HG03432 (cell line): Measurements from ENCODE around the gene ENPP3.
"Not testable (repeated sequence)": the region's sequence is repeated elsewhere in the genome, so short reads cannot be mapped to it uniquely, and the experiment has no call there.

Source experiments
- ATAC-seq: cut with Tn5 transposase; IDR thresholded peaks from one replicate; pipeline ENCODE4 v1.9.1; 2021; ENCODE audit warnings: mild to moderate bottlenecking, moderate library complexity; ENCODE audit not compliant: unreplicated experiment

Gene ENPP3

DNA sequence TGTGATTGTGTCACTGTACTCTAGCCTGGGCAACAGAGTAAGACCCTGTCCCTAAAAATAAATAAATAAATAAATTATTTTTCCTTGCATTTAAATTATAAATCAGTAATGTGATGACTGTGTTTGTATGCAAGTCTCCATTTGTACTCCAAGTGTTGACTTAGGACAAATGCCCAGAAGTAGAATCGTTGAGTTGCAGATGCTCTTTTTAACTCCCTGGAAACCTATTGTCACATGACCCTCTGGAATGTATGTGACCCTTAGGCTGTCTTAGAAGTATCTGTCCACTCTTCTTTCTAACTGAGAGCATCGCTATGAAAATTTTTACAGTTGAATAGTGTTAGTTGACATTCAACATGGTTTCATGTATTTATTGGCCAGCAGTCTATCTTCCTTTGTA lies 45.3 kb downstream of the ENPP3 start:
- ATAC-seq = no peak

DNA sequence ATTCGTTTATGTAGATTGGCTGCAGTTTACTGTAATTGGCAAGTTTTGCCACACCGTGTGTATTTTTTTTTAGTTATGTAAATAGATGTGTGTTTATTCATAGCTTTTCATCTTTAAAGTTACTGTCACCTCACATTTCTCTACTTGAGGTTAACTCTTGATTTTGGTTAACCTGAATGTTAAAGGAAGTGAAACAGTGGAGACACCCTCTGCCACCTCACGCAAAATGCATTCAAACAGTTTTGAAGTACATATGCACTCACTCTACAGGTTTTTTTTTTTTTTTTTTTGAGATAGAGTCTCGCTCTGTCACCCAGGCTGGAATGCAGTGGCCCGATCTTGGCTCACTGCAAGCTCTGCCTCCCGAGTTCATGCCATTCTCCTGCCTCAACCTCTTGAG lies 46.4 kb downstream of the ENPP3 start:
- ATAC-seq = peak; percentile 75

DNA sequence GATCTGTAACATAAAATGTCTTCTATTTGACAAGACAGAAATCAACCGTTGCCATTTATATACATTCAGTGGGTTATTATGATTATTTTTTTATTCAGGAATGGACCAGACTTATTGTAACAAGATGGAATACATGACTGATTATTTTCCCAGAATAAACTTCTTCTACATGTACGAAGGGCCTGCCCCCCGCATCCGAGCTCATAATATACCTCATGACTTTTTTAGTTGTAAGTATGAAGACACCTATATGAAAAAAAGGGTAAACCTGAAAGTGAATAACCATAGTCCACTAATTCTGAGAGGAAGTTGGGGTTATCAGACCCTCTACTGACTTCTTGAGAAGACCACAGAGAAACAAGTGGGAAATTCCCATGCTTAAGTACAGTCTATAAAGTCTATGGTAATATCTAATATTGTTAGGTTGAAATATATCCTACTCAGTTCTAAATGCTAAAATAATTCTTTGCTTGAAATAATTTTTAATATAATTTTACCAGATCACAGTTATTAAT lies 48.2 kb downstream of the ENPP3 start:
- ATAC-seq = peak; percentile 70

DNA sequence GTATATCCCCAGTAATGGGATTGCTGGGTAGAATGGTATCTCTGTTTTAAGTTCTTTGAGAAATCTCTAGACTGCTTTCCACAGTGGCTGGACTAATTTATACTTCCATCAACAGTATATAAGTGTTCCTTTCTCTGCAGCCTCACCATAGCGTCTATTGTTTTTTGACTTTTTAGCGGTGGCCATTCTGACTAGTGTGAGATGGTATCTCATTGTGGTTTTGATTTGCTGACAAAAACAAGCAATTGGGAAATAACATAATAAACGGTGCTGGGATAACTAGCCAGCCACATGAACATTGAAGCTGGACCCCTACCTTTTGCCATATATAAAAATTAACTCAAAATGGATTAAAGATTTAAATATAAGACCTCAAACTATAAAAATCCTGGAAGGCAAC lies 49.9 kb downstream of the ENPP3 start:
- ATAC-seq = no peak

DNA sequence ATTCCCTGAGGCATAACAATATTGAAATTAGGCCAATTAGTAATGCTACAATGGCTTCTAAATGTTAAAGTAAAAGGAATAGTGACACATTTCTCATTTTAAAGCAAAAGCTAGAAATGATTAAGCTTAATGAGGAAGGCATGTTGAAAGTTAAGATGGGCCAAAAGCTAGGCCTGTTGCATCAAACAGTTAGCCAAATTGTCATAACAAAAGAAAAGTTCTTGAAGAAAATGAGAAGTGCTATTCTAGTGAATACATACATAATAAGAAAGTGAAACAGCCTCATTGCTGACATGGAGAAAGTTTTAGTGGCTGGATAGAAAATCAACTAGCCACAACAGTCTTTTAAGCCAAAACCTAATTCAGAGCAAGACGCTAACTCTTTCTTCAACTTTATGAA lies 51.2 kb downstream of the ENPP3 start:
- peak; percentile 72 for ATAC-seq

DNA sequence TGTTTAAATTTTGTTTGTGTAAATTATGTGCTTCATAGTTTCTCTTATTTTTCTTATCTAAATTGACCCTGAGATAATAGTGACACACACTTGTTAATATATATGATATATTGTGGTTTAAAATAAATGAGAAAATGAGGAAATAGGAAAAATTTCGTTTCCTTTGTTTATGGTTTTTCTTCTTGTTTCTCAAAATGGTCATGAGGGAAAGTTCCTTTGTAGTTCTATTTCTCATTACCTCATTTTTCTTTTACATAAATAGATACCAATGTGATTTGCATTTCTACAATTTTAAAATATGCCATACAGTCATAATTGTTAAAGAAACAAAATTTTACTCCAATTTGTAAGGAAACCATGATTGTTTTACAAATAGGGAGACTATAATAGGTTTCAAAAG lies 54.9 kb downstream of the ENPP3 start:
- ATAC-seq = no peak

DNA sequence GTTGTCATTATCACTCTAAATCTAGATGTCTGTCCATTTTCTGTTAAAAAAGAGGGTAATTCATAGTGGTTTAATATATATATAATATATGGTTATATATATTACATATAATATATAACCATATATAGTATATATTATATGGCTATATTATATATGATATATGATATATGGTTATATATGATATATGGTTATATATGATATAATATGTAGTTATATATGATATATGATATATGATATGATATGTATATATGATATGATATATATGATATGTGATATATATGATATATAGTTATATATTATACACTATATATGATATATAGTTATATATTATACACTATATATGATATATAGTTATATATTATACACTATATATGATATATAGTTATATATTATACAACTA lies 55.5 kb downstream of the ENPP3 start:
- ATAC-seq = no peak

DNA sequence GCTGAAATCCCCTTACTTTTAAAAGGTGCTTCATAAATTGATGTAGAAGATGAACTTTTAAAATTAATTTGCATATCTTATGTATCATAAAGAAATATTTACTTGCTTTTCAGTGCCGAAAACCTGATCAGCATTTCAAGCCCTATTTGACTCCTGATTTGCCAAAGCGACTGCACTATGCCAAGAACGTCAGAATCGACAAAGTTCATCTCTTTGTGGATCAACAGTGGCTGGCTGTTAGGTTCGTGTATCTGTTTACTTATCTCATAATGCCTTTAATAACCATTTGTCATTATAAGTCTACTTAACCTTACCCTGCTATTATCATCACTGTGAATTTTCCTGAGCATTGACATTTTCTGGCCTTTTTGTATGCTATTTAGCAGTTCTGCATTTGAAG lies 56.3 kb downstream of the ENPP3 start:
- no peak for ATAC-seq

DNA sequence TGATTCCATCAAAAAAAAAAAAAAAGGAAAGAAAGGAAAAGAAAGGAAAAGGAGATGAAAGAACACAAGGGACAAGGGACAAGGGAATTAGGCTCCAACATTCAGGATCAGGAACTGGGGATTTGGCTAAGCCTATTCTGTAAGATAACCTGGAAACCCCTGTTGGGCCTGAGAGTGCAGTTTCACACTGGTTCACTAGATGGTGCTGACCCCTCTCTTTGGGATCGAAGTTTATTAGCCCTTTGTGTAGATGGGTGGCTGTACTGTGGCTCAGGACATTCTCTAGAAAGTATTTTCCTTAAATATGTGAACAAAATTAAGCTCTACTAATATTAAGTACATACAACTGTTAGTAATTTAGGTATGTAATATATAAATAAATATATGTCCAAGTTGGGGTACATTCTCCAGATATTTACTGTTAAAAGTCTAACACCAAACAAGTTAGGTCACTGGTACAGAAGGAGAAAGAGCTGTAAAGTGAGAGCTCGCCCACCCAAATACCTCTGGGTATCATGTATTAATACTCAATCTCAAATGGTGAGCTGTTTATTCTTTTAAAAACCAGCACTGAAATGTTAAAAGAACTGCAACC lies 57.8 kb downstream of the ENPP3 start:
- ATAC-seq = peak; percentile 90

DNA sequence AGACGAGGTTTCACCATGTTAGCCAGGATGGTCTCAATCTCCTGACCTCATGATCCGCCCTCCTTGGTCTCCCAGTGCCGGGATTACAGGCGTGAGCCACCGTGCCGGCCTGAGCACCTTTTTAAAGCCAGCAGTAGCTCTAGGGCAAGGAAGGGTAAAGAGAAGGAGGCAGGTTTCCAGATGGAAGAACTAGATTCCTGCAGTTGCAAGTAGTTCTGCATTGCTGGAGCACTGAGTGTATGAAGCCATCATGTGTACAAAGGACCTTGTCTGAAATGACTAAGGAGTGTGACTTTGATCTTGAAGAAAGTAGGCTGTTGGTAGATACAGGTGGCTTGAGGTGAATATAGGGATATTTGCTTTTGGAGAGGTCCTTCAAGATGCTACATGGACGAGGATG lies 59.9 kb downstream of the ENPP3 start:
- no peak for ATAC-seq

DNA sequence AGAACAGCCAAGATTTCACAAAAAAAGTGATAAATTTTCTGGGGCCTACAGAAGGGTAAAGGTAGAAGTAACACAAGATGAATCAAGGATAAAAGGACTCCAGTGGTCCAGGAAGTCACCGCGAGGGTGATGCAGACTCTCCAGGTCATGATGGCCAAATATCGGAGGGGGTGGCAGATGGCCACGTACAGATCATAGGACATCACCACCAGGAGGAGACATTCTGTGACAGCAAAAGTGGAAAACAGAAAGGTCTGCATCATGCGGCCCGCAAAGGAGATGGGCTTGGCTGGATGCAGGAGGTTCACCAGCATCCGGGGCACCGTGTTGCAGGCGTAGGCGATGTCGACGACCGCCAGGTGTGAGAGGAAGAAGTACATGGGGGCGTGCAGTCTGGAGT lies 63.7 kb downstream of the ENPP3 start:
- ATAC-seq = not testable (repeated sequence)

DNA sequence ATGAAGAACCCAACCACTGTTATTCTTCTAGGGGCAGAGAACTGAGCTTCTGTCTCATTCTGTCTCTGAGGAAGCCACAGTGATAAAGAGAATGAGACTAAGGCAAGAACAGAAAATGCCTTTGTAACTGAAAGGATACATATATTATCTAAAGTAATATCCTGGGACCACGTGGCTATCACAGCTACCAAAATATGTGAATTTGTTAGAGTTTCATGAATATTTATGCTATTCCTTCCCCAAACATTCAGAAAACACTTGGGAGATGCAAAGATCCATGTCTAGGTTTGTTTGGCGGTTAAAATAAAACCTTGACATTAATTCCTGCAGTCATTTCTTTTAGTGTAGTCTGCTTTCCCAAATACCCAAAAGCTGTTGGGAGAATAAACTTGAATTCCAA lies 66.8 kb downstream of the ENPP3 start:
- ATAC-seq = not testable (repeated sequence)

DNA sequence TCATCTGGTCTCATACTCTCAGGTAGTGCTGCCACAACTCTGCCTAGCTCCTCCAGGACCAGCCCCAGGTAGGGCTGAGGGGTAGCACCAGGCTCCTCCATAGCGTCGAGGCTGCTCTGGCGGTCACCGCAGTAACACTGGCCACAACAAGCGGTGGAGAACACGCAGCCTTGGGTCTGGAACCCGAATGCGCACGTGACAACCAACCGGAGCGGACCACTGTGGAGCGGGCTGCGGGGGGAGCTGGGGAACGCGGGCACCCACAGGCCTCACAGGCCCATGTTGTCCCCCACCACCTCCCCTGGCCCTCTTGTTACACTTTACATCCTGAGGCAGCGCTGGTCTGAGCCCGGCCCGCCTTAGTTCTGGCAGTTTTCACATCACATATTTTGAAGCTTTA lies 73.8 kb downstream of the ENPP3 start, which contains the start of gene CTAGE9:
Gene CTAGE9, minus strand, starts transcription at position 101 of the 400 bp plus-strand sequence. Its CDS starts 0 bp downstream, at position 101.
- ATAC-seq = not testable (repeated sequence)

DNA sequence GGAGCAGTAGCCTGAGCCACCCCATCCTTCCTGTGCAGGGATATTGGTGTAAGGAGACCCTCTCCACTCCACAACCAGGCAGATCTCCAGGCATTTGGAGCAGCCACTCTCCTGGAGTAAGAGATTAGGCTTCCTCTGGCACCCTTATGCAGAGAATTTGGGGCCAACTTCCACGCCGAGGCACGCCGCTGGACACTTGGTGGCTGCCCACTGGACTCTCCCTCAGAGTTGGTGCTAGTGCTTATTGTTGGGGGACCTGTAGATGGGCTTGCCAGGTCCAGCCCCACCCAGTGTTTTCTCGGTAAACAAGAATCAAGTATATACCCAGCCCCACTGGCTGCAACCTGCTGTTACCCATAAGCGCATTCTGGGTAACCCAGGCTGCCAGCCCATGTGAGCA lies 78.5 kb downstream of the ENPP3 start:
- ATAC-seq = peak; percentile 60

DNA sequence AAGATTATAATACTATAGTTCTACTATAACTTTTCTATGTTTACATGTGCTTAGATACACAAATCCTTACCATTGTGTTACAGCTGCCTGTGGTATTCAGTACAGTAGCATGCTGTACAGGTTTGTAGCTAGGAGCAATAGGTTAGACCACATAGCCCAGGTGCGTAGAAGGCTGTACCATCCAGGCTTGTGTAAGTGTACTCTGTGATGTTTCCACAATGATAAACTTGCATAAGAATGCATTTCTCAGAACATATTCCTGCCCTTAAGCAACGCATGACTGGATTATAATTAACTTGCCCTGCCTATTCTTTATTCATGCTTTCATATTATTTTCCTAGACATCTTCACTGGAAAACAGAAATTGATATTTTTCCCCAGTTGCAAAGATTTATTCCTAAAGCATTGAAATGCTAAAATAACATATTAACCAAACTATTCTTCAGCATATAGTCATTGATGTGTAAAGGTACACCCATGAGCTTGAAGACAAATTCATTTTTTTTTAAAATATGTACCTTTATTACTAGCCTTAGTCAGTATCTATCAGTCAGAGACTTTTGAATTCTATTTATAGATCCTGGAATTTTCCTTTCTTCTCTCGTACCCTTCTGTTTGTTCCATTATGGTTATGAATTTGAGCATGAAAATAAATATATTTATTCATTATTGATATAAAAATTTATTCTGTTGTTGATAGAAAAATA lies 80.9 kb downstream of the ENPP3 start:
- no peak for ATAC-seq

DNA sequence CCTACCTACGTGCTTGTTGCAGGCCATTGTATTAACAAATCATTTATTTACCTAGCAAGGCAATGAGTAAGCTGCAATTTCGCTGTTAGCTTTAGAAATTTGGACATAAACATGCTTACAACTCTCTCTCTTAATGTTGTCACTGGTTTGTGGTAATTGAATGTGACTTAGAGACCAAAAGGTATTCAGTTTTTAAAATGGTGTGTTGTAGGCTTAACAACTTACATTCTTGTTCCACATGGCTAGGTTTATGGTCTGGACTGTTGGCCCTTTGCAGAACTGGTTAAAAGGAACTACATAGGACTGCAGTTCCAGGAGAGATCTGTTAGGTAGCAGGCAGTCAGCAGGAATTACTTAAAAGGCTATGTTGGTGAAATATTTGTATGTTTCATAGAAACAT lies 84.1 kb downstream of the ENPP3 start:
- no peak for ATAC-seq

DNA sequence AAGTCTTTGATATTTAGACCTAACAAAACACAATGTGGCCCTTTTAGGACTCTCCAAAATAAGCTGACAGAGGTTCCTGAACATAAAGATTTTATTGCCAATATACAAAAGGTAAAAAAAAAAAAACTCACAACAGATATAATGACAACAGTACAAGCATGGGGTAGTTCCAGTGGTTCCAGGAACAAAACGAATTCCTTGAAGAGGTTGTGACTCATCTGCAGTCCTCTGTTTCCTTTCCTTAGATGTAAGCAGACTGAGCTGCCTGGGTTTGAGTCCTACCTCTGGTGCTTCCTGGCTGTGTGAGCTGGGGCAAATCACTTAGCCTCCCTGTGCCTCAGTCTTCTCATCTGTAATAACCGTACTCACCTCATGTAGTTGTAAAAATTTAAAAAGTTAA lies 87.0 kb downstream of the ENPP3 start:
- ATAC-seq = no peak

DNA sequence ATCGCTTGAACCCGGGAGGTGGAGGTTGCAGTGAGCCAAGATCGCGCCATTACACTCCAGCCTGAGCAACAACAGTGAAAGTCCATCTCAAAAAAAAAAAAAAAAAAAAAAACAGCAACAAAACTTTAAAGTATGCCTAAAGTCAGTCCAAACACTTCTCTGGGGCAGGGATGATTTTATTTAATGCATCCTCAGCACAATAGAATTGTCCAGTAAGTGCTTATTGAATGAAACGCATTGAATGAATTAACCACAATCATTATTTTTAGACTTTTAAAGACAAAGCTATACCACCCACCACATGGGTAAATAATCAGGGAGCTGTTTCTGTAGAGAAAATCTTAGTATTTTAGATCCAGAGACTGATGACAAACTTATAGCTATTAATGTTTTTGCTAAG lies 90.4 kb downstream of the ENPP3 start:
- no peak for ATAC-seq

DNA sequence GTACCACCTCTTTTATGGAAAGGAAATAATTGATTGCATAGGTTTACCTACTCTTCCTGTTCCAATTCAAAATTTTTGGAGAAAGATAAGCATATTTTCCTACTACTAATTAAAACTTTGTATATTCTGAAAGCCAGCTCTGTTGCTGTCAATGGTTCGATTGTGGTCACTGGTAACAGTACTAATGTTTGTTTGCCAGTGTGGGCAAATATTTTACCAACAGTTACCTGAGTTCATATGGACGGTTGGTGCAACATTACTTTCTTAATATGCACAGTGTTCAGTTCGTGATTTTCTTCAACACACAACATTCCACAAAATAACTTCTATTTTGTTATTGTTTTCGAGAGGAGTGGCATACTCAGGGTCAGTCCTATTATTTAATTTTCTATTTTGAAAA lies 90.8 kb downstream of the ENPP3 start:
- ATAC-seq = no peak

DNA sequence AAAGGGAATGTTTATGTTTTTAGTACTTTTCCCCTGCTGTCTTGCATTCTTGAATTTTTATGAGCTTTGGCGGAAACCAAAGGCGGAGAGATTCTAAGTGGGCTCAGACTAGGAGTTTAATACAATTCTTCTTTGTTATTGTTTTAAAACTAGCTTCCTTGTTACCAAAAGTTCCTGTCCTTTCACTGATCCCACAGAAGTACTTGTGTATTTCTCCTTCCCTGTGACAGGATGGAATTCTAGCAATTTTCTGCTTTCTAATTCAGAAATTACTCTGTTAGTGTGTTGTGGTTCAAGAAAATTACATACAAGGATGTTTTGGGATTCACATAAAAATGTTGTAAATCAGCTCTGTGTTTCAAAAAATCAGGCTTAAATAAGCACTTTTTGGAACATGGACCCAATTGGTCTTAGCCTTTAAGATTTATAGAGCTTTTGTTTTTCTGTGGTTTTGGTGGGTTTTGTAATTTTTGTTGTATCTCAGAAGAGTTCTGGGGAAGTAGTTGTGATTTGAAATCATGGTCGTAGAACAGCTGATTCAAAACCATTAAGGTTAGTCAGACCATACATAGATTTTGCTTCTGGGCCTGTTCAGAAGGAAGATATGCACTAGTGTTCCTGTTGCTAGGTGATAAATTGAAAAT lies 91.3 kb downstream of the ENPP3 start:
- ATAC-seq = no peak

DNA sequence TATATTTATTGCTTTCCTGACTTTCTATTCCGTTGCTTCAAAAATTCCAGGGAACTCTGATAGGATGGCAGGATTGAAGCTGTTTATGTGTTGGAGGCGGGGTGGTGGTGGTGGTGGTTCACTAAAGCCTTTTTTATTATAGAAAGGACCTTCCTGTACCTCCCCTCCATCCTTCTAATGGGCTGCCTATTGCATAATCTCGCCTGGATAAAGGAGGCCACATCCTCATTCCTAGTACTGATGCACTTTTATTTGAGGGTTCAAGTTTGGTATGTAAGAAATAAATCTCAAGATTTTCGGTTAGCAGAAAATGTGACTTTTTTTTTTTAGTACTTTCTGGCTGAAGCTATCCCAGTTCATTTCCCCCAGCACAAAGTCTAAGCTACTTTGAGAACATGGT lies 92.4 kb downstream of the ENPP3 start:
- ATAC-seq = no peak

DNA sequence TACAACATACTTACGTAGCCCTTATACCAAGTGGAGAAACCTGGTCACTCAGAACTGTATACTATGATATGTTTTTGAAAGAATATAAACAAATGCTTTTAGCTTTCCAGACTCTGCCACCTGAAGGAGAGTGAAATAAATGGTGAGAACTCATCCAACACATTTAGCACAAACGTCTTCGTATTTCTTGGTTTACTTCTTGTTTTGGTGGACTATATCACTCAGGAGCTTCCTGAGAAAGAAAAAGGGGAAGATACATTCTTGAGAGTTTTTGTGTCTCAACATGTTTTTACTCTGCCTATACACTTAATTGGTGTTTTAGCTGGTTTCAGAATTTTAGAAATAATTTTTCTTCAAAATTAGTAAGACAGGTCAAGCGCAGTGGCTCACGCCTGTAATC lies 93.2 kb downstream of the ENPP3 start:
- ATAC-seq = no peak
